Measurements from ENCODE around the gene FYB1. TPM values are rescaled to one million over a fixed set of nuclear protein-coding genes. Genes with fewer than 3 reads are reported as not detected.

The FYB1 gene
- total RNA-seq, 1 experiment from 2014 or later = not detected

- Histone ChIP-seq H3K4me1 (ENCODE audit: insufficient read depth, low read length) (no peaks in the 10 kb centered on the region), H3K27ac (ENCODE audit: insufficient read length, low read depth, low read length) (no peak overlapping the region), H2BK12ac (ENCODE audit: insufficient read length, low read depth, low read length) (no peak overlapping the region), H3K9ac (ENCODE audit: extremely low read depth, insufficient read length, low read length) (no peak overlapping the region), H3K18ac (ENCODE audit: insufficient read length, low read depth, low read length) (no peak overlapping the region), H2BK5ac (ENCODE audit: insufficient read length, low read length) (no peak overlapping the region), H4K20me1 (ENCODE audit: control insufficient read depth, insufficient read depth, insufficient read length) (no peaks in the 10 kb centered on the region), H2AFZ (ENCODE audit: low read length) (no peak overlapping the region), H3K79me1 (ENCODE audit: insufficient read depth, low read depth, low read length, poor library complexity, severe bottlenecking) (no peaks in the 10 kb centered on the region), H3K27me3 (ENCODE audit: insufficient read depth, low read length) (no peaks in the 10 kb centered on the region), H3K23me2 (ENCODE audit: insufficient read length, low read depth, low read length, poor library complexity, severe bottlenecking) (no peaks in the 10 kb centered on the region), H4K5ac (ENCODE audit: insufficient read length, low read depth, low read length) (no peak overlapping the region), H2AK5ac (ENCODE audit: insufficient read length, low read length) (no peak overlapping the region), H3K23ac (ENCODE audit: insufficient read length, low read depth, low read length) (no peak overlapping the region), H4K8ac (replicated peaks; ENCODE audit: insufficient read length, low read depth, low read length) (no peak overlapping the region), H2BK20ac (ENCODE audit: low read depth, low read length, poor library complexity, severe bottlenecking) (no peak overlapping the region), H4K91ac (ENCODE audit: insufficient read length, low read depth, low read length) (no peak overlapping the region), H2BK15ac (ENCODE audit: low read depth, low read length) (no peak overlapping the region), H3K4me2 (ENCODE audit: insufficient read depth, insufficient read length, low read length) (no peak overlapping the region), H3T11ph (ENCODE audit: low read length) (no peak overlapping the region), H3K79me2 (ENCODE audit: insufficient read depth, low read length) (no peaks in the 10 kb centered on the region), H2BK120ac (ENCODE audit: low read depth, low read length, poor library complexity, severe bottlenecking) (no peak overlapping the region), H3K9me3 (ENCODE audit: control insufficient read depth, low read depth, low read length) (no peaks in the 10 kb centered on the region), H3K14ac (ENCODE audit: insufficient read depth, low read length) (no peak overlapping the region), H3K56ac (ENCODE audit: insufficient read length, low read depth, low read length) (no peak overlapping the region), H3K4ac (ENCODE audit: low read depth, low read length) (no peak overlapping the region)
- Mint-ChIP-seq H3K9me3 (no peaks in the 10 kb centered on the region), H3K4me1 (peaks cover 6 to 16% of the 10 kb centered on the region in 2 experiments), H3K4me3 (no peak overlapping the region), H3K27me3 (ENCODE audit: low read depth) (no peaks in the 10 kb centered on the region), H3K27ac (no peak overlapping the region), H3K36me3 (ENCODE audit: insufficient read depth in 1 of 3, low read depth in 3 of 3) (no peaks in the 10 kb centered on the region)
- TF ChIP-seq CTCF (conservative IDR thresholded peaks at IDR 0.05) = no peak
- WGBS (ENCODE audit: extremely low coverage, insufficient read length, low lambda C conversion rate) = no CpG with 5 or more reads among the region's 2 CpGs
- DNase-seq = no peak
These were observed 139.2 kb downstream of the FYB1 start for GRCh38 chr5:39080168-39080567.

Measured in H9 (cell line).